Measurements from ENCODE around the gene LRSAM1. TPM values are rescaled to one million over a fixed set of nuclear protein-coding genes. Genes with fewer than 3 reads are reported as not detected.

The LRSAM1 gene
- total RNA-seq, 2 experiments from 2014 or later: 20.8 to 32.2 TPM

GRCh38 chr9:127467621-127468020, 16.3 kb downstream of the LRSAM1 start:
- TF ChIP-seq, protein P1, sequence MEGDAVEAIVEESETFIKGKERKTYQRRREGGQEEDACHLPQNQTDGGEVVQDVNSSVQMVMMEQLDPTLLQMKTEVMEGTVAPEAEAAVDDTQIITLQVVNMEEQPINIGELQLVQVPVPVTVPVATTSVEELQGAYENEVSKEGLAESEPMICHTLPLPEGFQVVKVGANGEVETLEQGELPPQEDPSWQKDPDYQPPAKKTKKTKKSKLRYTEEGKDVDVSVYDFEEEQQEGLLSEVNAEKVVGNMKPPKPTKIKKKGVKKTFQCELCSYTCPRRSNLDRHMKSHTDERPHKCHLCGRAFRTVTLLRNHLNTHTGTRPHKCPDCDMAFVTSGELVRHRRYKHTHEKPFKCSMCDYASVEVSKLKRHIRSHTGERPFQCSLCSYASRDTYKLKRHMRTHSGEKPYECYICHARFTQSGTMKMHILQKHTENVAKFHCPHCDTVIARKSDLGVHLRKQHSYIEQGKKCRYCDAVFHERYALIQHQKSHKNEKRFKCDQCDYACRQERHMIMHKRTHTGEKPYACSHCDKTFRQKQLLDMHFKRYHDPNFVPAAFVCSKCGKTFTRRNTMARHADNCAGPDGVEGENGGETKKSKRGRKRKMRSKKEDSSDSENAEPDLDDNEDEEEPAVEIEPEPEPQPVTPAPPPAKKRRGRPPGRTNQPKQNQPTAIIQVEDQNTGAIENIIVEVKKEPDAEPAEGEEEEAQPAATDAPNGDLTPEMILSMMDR (conservative IDR thresholded peaks at IDR 0.05; ENCODE audit: low read length): no peak
- no peak for TF ChIP-seq EZH2phosphoT487 (IDR thresholded peaks at IDR 0.05; ENCODE audit: borderline replicate concordance, low read depth, low read length)
- intact Hi-C loops (cut with micrococcal nuclease; ENCODE audit: unreplicated experiment): no loop called here
- no peak for DNase-seq (ENCODE audit: low spot score)
- H3K4me3 ChIP-seq (ENCODE audit: low read depth, low read length, poor library complexity, severe bottlenecking): no peak overlapping the region
- H3K36me3 ChIP-seq (ENCODE audit: insufficient read depth, low read length): peaks cover 35% of the 10 kb centered on the region
- H3K27ac ChIP-seq (ENCODE audit: low read depth, low read length, poor library complexity, severe bottlenecking): no peak overlapping the region
- no TSS peak for BruUV-seq (replicated peaks)
- H3K4me2 ChIP-seq (ENCODE audit: low read length): no peak overlapping the region
- no peaks in the 10 kb centered on the region for H3K79me2 ChIP-seq (ENCODE audit: insufficient read depth, low read depth, low read length)
- H3K4me1 ChIP-seq (ENCODE audit: insufficient read depth, low read length, poor library complexity, severe bottlenecking): no peaks in the 10 kb centered on the region
- no peaks in the 10 kb centered on the region for H3K9me3 ChIP-seq (ENCODE audit: low read length)
- H3K9me2 ChIP-seq (ENCODE audit: insufficient read depth, low read length): no peaks in the 10 kb centered on the region
- H2AFZ ChIP-seq (ENCODE audit: low read length): no peak overlapping the region
- no peaks in the 10 kb centered on the region for H4K20me1 ChIP-seq (ENCODE audit: insufficient read depth, low read length)
- ChIA-PET CTCF (ENCODE audit: unreplicated experiment) (no interaction called here), POLR2A (no interaction called here)

- CTCF ChIA-PET (ENCODE audit: unreplicated experiment): interaction anchor here (0.9 kb wide), 1 partner anchor 15 kb away, joined by 4 read pairs; no protein-coding TSS in a partner anchor
- Histone ChIP-seq H3K4me1 (ENCODE audit: insufficient read depth, low read length, poor library complexity, severe bottlenecking) (no peaks in the 10 kb centered on the region), H2AFZ (ENCODE audit: low read length) (no peak overlapping the region), H4K20me1 (ENCODE audit: insufficient read depth, low read length) (no peaks in the 10 kb centered on the region), H3K4me3 (ENCODE audit: low read depth, low read length, poor library complexity, severe bottlenecking) (no peak overlapping the region), H3K9me3 (ENCODE audit: low read length) (no peaks in the 10 kb centered on the region), H3K36me3 (ENCODE audit: insufficient read depth, low read length) (peaks cover 26% of the 10 kb centered on the region), H3K9me2 (ENCODE audit: insufficient read depth, low read length) (no peaks in the 10 kb centered on the region), H3K27ac (ENCODE audit: low read depth, low read length, poor library complexity, severe bottlenecking) (no peak overlapping the region), H3K4me2 (ENCODE audit: low read length) (no peak overlapping the region), H3K79me2 (ENCODE audit: insufficient read depth, low read depth, low read length) (no peaks in the 10 kb centered on the region)
- POLR2A ChIA-PET: interaction anchor here (0.5 kb wide), 1 partner anchor 22 kb away, joined by 3 read pairs; no protein-coding TSS in a partner anchor
- no TSS peak for BruUV-seq (replicated peaks)
- intact Hi-C loops (cut with micrococcal nuclease; ENCODE audit: unreplicated experiment): no loop called here
- no peak for DNase-seq (ENCODE audit: low spot score)
- TF ChIP-seq EZH2phosphoT487 (IDR thresholded peaks at IDR 0.05; ENCODE audit: borderline replicate concordance, low read depth, low read length): no peak
Measured at GRCh38 chr9:127470662-127471061, 19.4 kb downstream of the LRSAM1 start.

DNA sequence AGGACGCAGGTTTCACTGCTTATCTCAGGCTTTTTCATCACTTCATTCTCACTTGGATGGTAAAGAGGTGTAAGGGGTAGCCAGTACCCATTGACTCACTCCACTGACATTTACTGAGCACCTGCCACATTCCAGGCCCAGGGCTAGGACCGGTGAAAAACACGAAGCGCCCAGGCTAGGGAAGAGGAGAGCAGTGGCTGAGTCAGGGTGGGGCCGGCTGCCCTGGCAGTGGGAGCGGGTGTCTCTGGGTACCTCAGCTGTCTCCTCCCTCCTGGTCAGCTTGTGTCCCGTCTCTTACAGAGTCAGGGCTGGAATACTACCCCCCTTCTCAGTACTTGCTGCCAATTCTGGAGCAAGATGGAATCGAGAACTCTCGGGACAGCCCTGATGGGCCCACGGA, 22.2 kb downstream of the LRSAM1 start:
- no peak overlapping the region for H3K4me2 ChIP-seq (ENCODE audit: low read length)
- TF ChIP-seq EZH2phosphoT487 (IDR thresholded peaks at IDR 0.05; ENCODE audit: borderline replicate concordance, low read depth, low read length): no peak
- TF ChIP-seq, protein P1 (conservative IDR thresholded peaks at IDR 0.05; ENCODE audit: low read length): no peak
- CTCF ChIA-PET (ENCODE audit: unreplicated experiment): no interaction called here
- no peaks in the 10 kb centered on the region for H4K20me1 ChIP-seq (ENCODE audit: insufficient read depth, low read length)
- POLR2A ChIA-PET: interaction anchor here (0.6 to 1.4 kb wide), 2 partner anchors 18 to 258 kb away, joined by 3 to 4 read pairs; no protein-coding TSS in a partner anchor
- intact Hi-C loops (cut with micrococcal nuclease; ENCODE audit: unreplicated experiment): no loop called here
- H3K9me2 ChIP-seq (ENCODE audit: insufficient read depth, low read length): no peaks in the 10 kb centered on the region
- no peak overlapping the region for H3K4me3 ChIP-seq (ENCODE audit: low read depth, low read length, poor library complexity, severe bottlenecking)
- no peak overlapping the region for H3K27ac ChIP-seq (ENCODE audit: low read depth, low read length, poor library complexity, severe bottlenecking)
- no peak for DNase-seq (ENCODE audit: low spot score)
- no peak overlapping the region for H2AFZ ChIP-seq (ENCODE audit: low read length)
- peaks cover 20% of the 10 kb centered on the region for H3K36me3 ChIP-seq (ENCODE audit: insufficient read depth, low read length)
- BruUV-seq (replicated peaks): no TSS peak
- H3K9me3 ChIP-seq (ENCODE audit: low read length): no peaks in the 10 kb centered on the region
- no peaks in the 10 kb centered on the region for H3K79me2 ChIP-seq (ENCODE audit: insufficient read depth, low read depth, low read length)
- H3K4me1 ChIP-seq (ENCODE audit: insufficient read depth, low read length, poor library complexity, severe bottlenecking): no peaks in the 10 kb centered on the region
